Stomach (tissue), 4 donors: Measurements from ENCODE around the gene CCN2.

Source experiments
- CTCF ChIP-seq, 7 experiments: fragments of 450-650 bp in 4 of 7; fragments of 200-600 bp in 3 of 7; sonication (generic) in 3 of 7; IDR thresholded peaks; one replicate each; pipeline ENCODE4 v1.5.1; 2016 to 2019; ENCODE audit warnings: antibody characterized with exemption in 7 of 7, control low read depth in 2 of 7, mild to moderate bottlenecking in 1 of 7
- POLR2AphosphoS5 ChIP-seq, 3 donors: sonication (generic); formaldehyde crosslinking; IDR thresholded peaks; one replicate each; pipeline ENCODE4 v1.6.1; 2016; ENCODE audit warnings: antibody characterized with exemption in 3 of 3

GRCh38 chr6:131968656-131969055 is 17.5 kb upstream of the CCN2 start:
- TF ChIP-seq POLR2AphosphoS5 (IDR thresholded peaks at IDR 0.05): no peak
- no peak for TF ChIP-seq CTCF (IDR thresholded peaks at IDR 0.05)
